ACHN (cell line): ENCODE results near the gene EXOC1L.

Experiments
- DNase-seq: peaks from one replicate; pipeline ENCODE4 v3.0.0-alpha.2; 2015
- in situ Hi-C: cut with HindIII; loops from 2 replicates; pipeline ENCODE4 v1.10.0; 2017; ENCODE audit warnings: low sequenced_read_pairs, low pct_ligation_motif_present, low pct_unique_long_range_greater_than_20kb

The EXOC1L gene

GRCh38 chr4:55819634-55820033, at the start of gene EXOC1L:
EXOC1L (plus strand) TSS chr4:55819790; CDS start chr4:55820027, 237 bp downstream.
- in situ Hi-C loops = no loop called here
- no peak for DNase-seq

- no peak for DNase-seq
- in situ Hi-C loops = no loop called here
Observed at GRCh38 chr4:55770662-55771061, 48.9 kb upstream of the EXOC1L start.

GRCh38 chr4:55781341-55781740, 38.2 kb upstream of the EXOC1L start:
- DNase-seq = no peak
- in situ Hi-C loops = no loop called here

GRCh38 chr4:55781812-55782211, 37.8 kb upstream of the EXOC1L start:
- in situ Hi-C loops = no loop called here
- no peak for DNase-seq

GRCh38 chr4:55783584-55783983, 36.0 kb upstream of the EXOC1L start:
- no peak for DNase-seq
- in situ Hi-C loops = no loop called here

- DNase-seq = no peak
- in situ Hi-C loops = no loop called here
Observed at GRCh38 chr4:55784747-55785146, 34.8 kb upstream of the EXOC1L start.

- in situ Hi-C loops = no loop called here
- DNase-seq = no peak
Observed at GRCh38 chr4:55791666-55792065, 27.9 kb upstream of the EXOC1L start.

GRCh38 chr4:55793479-55793878, 26.1 kb upstream of the EXOC1L start:
- no peak for DNase-seq
- in situ Hi-C loops = no loop called here

GRCh38 chr4:55794053-55794452, 25.5 kb upstream of the EXOC1L start:
- no peak for DNase-seq
- in situ Hi-C loops = no loop called here

- in situ Hi-C loops = no loop called here
- no peak for DNase-seq
Observed at GRCh38 chr4:55795341-55795740, 24.2 kb upstream of the EXOC1L start.

- in situ Hi-C loops = no loop called here
- no peak for DNase-seq
Observed at GRCh38 chr4:55801498-55801897, 18.1 kb upstream of the EXOC1L start.

- in situ Hi-C loops = no loop called here
- no peak for DNase-seq
Observed at GRCh38 chr4:55807556-55807955, 12.0 kb upstream of the EXOC1L start.

GRCh38 chr4:55808186-55808585, 11.4 kb upstream of the EXOC1L start:
- no peak for DNase-seq
- in situ Hi-C loops = no loop called here

- no peak for DNase-seq
- in situ Hi-C loops = no loop called here
Observed at GRCh38 chr4:55808632-55809031, 11.0 kb upstream of the EXOC1L start.

GRCh38 chr4:55817691-55818090, 1.9 kb upstream of the EXOC1L start:
- in situ Hi-C loops = no loop called here
- no peak for DNase-seq

GRCh38 chr4:55820279-55820678, 689 bp downstream of the EXOC1L start:
- no peak for DNase-seq
- in situ Hi-C loops = no loop called here

GRCh38 chr4:55822329-55822728, 2.7 kb downstream of the EXOC1L start:
- no peak for DNase-seq
- in situ Hi-C loops = no loop called here

GRCh38 chr4:55824865-55825264, 5.3 kb downstream of the EXOC1L start:
- in situ Hi-C loops = no loop called here

GRCh38 chr4:55826986-55827385, 7.4 kb downstream of the EXOC1L start:
- DNase-seq = no peak
- in situ Hi-C loops = no loop called here

More at GRCh38 chr4:55824865-55825264, 5.3 kb downstream of the EXOC1L start:
- no peak for DNase-seq

- no peak for DNase-seq
- in situ Hi-C loops = no loop called here
Observed at GRCh38 chr4:55827582-55827981, 8.0 kb downstream of the EXOC1L start.

GRCh38 chr4:55830048-55830447, 10.5 kb downstream of the EXOC1L start:
- in situ Hi-C loops = no loop called here
- no peak for DNase-seq
